ENCODE measurements around the gene CASP3.
"Not testable (repeated sequence)": the region's sequence is repeated elsewhere in the genome, so short reads cannot be mapped to it uniquely, and the experiment has no call there.

Gene CASP3

DNA sequence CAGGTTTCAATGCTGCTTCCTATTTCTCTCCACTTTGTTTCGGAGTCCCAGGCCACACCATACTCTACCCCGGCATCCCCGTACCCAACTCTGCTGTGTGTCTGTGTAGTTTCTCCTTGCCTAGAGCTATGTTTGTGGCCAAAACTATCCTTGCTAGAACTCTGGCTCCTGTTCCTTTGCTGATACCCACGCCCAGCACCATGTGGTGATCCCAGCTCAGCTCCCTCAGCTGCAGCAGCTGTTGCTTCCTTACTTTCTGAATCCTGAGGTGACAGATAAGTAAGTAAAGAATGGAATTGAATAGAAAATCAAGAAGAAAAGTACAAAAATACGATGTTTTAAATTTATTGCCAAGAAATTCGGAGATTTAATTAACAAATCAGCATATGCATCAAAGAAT is 55.8 kb downstream of the CASP3 start:
- ATAC-seq: no peak

DNA sequence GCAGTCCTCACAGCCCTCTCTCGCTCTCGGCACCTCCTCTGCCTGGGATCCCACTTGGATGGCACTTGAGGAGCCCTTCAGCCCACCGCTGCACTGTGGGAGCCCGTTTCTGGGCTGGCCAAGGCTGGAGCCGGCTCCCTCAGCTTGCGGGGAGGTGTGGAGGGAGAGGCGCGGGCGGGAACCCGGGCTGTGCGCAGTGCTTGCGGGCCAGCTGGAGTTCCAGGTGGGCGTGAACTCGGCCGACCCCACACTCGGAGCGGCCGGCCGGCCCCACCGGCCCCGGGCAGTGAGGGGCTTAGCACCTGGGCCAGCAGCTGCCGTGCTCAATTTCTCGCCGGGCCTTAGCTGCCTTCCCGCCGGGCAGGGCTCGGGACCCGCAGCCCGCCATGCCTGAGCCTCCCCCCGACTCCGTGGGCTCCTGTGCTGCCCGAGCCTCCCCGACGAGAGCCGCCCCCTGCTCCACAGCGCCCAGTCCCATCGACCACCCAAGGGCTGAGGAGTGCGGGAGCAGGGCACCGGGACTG is 57.4 kb downstream of the CASP3 start:
- not testable (repeated sequence) for ATAC-seq

DNA sequence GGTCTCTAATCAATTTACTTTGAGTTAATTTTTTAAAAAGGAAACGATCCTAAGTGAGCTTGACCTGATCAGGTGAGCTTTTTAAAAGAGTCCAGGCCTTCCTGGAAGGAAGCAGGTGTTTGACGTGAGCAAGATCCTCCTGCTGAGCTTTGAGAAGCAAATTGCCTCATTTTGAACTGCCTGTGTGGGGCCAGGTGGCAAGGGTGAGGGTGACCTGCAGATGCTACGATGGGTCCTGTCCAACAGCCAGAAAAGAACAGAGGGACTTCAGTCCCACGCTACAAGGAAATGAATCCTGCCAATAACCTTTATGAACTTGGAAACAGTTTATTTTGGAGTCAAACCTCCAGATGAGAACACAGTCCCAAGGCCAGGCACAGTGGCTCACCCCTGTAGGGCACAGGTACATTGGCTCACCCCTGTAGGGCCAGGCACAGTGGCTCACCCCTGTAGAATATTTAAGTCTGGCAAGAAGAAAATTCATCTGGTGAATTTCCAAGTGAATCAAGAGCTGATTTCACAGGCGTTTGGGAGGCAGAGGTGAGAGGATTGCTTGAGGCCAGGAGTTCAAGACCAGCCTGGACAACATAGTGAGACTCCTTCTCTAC is 58.1 kb downstream of the CASP3 start:
- ATAC-seq: no peak

DNA sequence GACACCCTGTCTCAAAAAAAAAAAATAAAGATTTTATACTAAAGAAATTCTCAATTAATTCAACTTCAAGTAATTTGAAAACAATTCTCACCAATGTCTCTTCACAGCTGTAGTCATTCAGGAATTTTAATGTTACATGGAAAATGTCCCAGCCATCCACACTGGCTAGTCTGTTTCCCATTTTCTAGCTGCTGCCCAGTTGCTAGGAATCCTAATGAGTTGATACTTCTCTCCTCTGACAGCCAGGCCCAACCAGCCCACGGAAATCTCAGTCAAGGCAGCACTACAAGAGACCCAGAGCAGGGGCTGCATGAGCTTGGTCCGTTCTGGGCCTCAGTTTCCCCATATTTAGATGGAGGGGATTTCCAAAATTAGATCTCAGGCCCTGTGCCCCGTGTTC is 59.1 kb downstream of the CASP3 start:
- no peak for ATAC-seq

DNA sequence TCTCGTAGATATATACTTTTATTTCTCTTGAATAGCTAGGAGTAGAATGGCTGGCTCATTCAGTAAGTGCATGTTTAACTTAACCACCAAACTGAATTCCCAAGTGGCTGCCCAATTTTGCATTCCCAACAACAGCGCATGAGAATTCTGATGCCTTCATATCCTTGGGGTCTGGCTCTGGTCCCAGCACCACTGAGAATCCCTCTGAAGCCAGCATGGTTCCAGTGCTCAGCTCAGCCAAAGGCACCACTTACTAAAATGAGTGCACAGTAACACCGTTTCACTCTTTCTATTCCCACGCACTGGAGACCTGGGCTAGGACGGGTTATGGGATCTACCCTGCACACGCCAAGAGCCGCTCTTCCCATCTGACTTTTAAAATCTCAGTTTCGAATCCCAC is 60.4 kb downstream of the CASP3 start:
- ATAC-seq: no peak

DNA sequence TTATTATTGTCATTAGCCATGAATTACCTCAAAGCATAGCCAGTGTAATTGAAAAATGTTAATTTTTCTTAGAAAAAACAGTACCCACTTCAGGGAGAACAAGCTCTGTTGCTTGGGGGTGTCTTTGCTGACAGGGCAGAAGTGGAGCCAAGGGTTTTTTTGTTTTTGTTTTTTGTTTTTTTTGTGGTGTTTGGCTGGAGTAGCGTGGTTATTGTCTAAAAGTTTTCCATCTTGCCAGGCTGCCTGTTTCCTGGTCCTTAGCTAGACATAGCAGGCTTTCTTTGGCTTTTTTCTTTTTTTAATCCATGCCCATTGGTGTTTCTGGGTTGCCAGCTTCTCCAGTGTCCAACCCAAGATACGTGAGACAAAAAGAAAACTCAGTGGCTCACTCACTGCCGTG is 61.5 kb downstream of the CASP3 start:
- no peak for ATAC-seq

DNA sequence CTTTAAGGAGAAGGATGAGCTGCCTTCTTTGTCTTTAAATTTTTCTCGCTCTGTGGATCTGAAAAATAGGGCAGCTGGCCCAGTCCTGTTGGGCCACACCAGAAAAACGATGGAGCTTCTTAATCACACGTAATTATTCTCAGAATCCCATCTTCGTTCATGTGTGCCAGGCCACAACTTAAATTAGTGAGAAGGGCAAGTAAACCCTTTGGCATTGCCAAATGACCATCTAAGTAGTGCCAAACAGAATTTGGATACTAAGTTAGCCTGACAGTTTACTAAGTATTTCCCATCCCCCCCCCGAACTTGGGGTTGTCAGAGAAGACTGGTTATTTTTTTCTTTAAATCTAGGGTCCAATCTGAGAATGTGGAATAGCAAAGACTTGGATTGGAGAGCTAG is 62.0 kb downstream of the CASP3 start:
- ATAC-seq: no peak

DNA sequence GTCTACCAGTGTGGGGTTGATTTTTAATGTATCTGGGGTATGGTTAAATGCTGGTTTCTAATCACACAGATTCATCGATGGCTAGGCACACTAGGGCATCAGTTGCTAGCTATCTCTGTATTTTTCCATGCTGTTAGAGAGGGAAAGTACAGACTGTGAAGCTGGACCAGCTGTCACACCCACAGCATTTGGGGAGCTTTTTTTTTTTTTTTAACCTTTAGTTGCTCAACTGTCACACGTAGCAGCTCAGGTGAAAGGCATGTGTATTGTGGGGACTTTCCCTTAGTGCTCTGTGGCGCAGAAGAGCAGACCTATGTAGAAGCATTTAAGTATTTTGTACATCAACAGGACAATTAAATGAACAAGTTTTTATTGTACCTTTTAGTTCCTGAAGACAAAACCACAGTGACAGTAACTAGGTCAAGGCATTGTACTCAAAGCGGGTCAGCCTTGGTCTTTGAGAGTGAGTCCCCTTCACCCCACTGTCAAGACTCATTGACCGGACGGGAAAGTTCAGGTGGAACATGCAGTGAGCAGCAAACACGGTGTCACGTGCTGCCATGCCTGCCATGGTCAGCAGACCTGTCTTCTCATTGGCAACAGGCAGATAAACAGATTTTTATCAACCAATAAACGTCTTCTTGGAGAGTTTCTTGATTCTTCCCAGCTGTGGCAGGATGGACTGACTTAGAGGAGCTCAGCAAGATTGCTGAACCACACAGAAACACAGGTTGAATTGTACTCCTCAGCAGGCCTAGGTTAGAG is 65.3 kb downstream of the CASP3 start:
- ATAC-seq: peak; percentile 82 to 88

Measured in activated CD4-positive, CD25-positive, alpha-beta regulatory T cell treated with anti-CD3 and anti-CD28 coated beads, Interleukin-2, amount 50 U/mL, for 24 hours (primary cell).